HEK293T (cell line): Measurements from ENCODE around the gene UBAP1L.

Source experiments
- CTBP1 ChIP-seq: fragments of 450-650 bp; IDR thresholded peaks from 2 replicates; pipeline ENCODE4 v1.6.1; 2016; ENCODE audit warnings: borderline replicate concordance
- FOXA1 ChIP-seq: fragments of 450-650 bp; IDR thresholded peaks from 2 replicates; pipeline ENCODE4 v1.6.1; 2016; ENCODE audit warnings: mild to moderate bottlenecking
- NFRKB ChIP-seq: fragments of 450-650 bp; IDR thresholded peaks from 2 replicates; pipeline ENCODE4 v1.6.1; 2016; ENCODE audit warnings: mild to moderate bottlenecking, moderate library complexity
- SP1 ChIP-seq: fragments of 450-650 bp; IDR thresholded peaks from 2 replicates; pipeline ENCODE4 v1.6.1; 2017
- SUZ12 ChIP-seq: fragments of 450-650 bp; IDR thresholded peaks from 2 replicates; pipeline ENCODE4 v1.6.1; 2016; ENCODE audit warnings: mild to moderate bottlenecking

- no peak for TF ChIP-seq SUZ12
- TF ChIP-seq FOXA1: no peak
- TF ChIP-seq SP1: no peak
- no peak for TF ChIP-seq CTBP1
- TF ChIP-seq NFRKB: no peak
Observed at GRCh38 chr15:65163041-65163440, 48.0 kb upstream of the UBAP1L start.
